ENCODE data around the gene ABCC1.

ABCC1 gene

GRCh38 chr16:16038950-16039349, 89.5 kb downstream of the ABCC1 start:
- TF ChIP-seq, protein P1, sequence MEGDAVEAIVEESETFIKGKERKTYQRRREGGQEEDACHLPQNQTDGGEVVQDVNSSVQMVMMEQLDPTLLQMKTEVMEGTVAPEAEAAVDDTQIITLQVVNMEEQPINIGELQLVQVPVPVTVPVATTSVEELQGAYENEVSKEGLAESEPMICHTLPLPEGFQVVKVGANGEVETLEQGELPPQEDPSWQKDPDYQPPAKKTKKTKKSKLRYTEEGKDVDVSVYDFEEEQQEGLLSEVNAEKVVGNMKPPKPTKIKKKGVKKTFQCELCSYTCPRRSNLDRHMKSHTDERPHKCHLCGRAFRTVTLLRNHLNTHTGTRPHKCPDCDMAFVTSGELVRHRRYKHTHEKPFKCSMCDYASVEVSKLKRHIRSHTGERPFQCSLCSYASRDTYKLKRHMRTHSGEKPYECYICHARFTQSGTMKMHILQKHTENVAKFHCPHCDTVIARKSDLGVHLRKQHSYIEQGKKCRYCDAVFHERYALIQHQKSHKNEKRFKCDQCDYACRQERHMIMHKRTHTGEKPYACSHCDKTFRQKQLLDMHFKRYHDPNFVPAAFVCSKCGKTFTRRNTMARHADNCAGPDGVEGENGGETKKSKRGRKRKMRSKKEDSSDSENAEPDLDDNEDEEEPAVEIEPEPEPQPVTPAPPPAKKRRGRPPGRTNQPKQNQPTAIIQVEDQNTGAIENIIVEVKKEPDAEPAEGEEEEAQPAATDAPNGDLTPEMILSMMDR (conservative IDR thresholded peaks at IDR 0.05; ENCODE audit: control insufficient read depth, insufficient read depth, low read depth, low read length): no peak
- DNase-seq (ENCODE audit: low read depth): no peak
- no peak overlapping the region for H3K4me3 ChIP-seq (ENCODE audit: control insufficient read depth, low read depth, low read length)

GRCh38 chr16:16041196-16041892, 91.9 kb downstream of the ABCC1 start:
- TF ChIP-seq, protein P1 (conservative IDR thresholded peaks at IDR 0.05; ENCODE audit: control insufficient read depth, insufficient read depth, low read depth, low read length): no peak
- DNase-seq (ENCODE audit: low read depth): no peak
- no peak overlapping the region for H3K4me3 ChIP-seq (ENCODE audit: control insufficient read depth, low read depth, low read length)

DNA sequence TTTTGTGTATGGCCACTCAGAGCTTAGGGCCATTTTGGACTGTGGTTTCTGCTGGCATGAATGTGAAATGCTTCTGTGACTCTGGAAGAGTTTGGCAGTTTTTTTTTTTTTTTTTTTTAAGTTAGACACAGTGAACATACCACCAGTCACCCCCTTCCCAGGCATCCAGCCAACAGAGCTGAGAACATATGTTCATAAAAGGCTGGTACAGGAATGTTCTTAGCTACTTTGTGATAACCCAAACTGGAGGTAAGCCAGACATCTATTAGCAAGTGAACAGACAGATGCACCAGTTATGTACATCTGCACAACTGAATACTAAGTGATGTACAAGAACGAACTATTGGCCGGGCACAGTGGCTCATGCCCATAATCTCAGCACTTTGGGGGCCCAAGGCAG, 92.7 kb downstream of the ABCC1 start:
- no peak overlapping the region for H3K4me3 ChIP-seq (ENCODE audit: control insufficient read depth, low read depth, low read length)
- TF ChIP-seq, protein P1 (conservative IDR thresholded peaks at IDR 0.05; ENCODE audit: control insufficient read depth, insufficient read depth, low read depth, low read length): no peak
- peak; percentile 70 for DNase-seq (ENCODE audit: low read depth)

GRCh38 chr16:16045296-16045695, 95.9 kb downstream of the ABCC1 start:
- DNase-seq (ENCODE audit: low read depth): peak; percentile 69
- TF ChIP-seq, protein P1 (conservative IDR thresholded peaks at IDR 0.05; ENCODE audit: control insufficient read depth, insufficient read depth, low read depth, low read length): no peak
- H3K4me3 ChIP-seq (ENCODE audit: control insufficient read depth, low read depth, low read length): no peak overlapping the region

- TF ChIP-seq, protein P1 (conservative IDR thresholded peaks at IDR 0.05; ENCODE audit: control insufficient read depth, insufficient read depth, low read depth, low read length): peak; percentile 22
- no peak for DNase-seq (ENCODE audit: low read depth)
Measured at GRCh38 chr16:16045879-16046278, 96.5 kb downstream of the ABCC1 start.

DNA sequence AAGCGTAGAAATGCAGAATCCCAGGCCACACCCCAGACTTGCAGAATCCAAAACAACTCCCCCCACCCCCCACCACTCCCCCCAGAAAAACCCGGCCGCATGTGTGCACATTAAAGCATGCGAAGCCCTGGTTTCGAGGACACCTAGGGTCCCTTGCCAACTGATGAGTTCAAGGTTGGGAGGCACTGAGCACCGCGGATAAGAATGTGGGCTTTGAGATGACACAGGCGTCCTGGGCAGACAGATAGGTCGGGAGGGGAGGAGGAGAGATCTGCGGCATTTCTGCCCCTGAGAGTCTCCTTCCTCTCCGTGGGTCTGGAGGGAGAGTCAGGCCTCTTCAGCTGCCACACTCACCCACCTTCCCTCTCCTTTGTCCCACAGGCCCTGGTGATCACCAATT, 98.3 kb downstream of the ABCC1 start:
- no peak for DNase-seq (ENCODE audit: low read depth)
- TF ChIP-seq, protein P1 (conservative IDR thresholded peaks at IDR 0.05; ENCODE audit: control insufficient read depth, insufficient read depth, low read depth, low read length): no peak
- no peak overlapping the region for H3K4me3 ChIP-seq (ENCODE audit: control insufficient read depth, low read depth, low read length)

More at GRCh38 chr16:16045879-16046278, 96.5 kb downstream of the ABCC1 start:
- no peak overlapping the region for H3K4me3 ChIP-seq (ENCODE audit: control insufficient read depth, low read depth, low read length)
